HG03520 (cell line): Measurements from ENCODE around the gene PET100.
"Not testable (repeated sequence)": the region's sequence is repeated elsewhere in the genome, so short reads cannot be mapped to it uniquely, and the experiment has no call there.

Experiments used
- ATAC-seq: cut with Tn5 transposase; IDR thresholded peaks from one replicate; pipeline ENCODE4 v1.9.1; 2021; ENCODE audit warnings: mild to moderate bottlenecking, moderate library complexity; ENCODE audit not compliant: unreplicated experiment

PET100 gene

GRCh38 chr19:7632340-7633203 lies 3.0 kb downstream of the PET100 start:
- no peak for ATAC-seq

GRCh38 chr19:7633698-7634097 lies 4.1 kb downstream of the PET100 start, which contains the start of gene PCP2:
PCP2 (minus strand) TSS chr19:7633719; CDS start chr19:7633457, 262 bp downstream.
- ATAC-seq, result no peak

- no peak for ATAC-seq
These were observed 6.1 kb downstream of the PET100 start for GRCh38 chr19:7635670-7636069.

GRCh38 chr19:7636317-7636690 lies 6.7 kb downstream of the PET100 start:
- no peak for ATAC-seq

GRCh38 chr19:7636691-7637373 lies 7.2 kb downstream of the PET100 start, which contains the start of gene STXBP2:
STXBP2 (plus strand) TSS chr19:7637110; CDS start chr19:7637150, 40 bp downstream.
- ATAC-seq, result peak; percentile 59

- ATAC-seq, result peak; percentile 15
These were observed 8.0 kb downstream of the PET100 start for GRCh38 chr19:7637374-7638256.

GRCh38 chr19:7638802-7639465 lies 9.3 kb downstream of the PET100 start:
- ATAC-seq, result no peak

GRCh38 chr19:7639863-7640348 lies 10.3 kb downstream of the PET100 start:
- no peak for ATAC-seq

- ATAC-seq, result no peak
These were observed 11.2 kb downstream of the PET100 start for GRCh38 chr19:7640803-7641202.

- ATAC-seq, result no peak
These were observed 12.0 kb downstream of the PET100 start for GRCh38 chr19:7641290-7642276.

GRCh38 chr19:7642295-7643030 lies 12.9 kb downstream of the PET100 start:
- no peak for ATAC-seq

- no peak for ATAC-seq
These were observed 13.4 kb downstream of the PET100 start for GRCh38 chr19:7643031-7643415.

- ATAC-seq, result not testable (repeated sequence)
These were observed 14.3 kb downstream of the PET100 start for GRCh38 chr19:7643629-7644549.

- no peak for ATAC-seq
These were observed 14.9 kb downstream of the PET100 start for GRCh38 chr19:7644550-7644877.

GRCh38 chr19:7645163-7645562 lies 15.6 kb downstream of the PET100 start:
- no peak for ATAC-seq

- no peak for ATAC-seq
These were observed 16.2 kb downstream of the PET100 start for GRCh38 chr19:7645656-7646425.

GRCh38 chr19:7646426-7646700 lies 16.8 kb downstream of the PET100 start:
- no peak for ATAC-seq
